Caco-2 (cell line): ENCODE results near the gene NEK8. TPM values are rescaled to one million over a fixed set of nuclear protein-coding genes. Genes with fewer than 3 reads are reported as not detected.
"Not testable (repeated sequence)": the region's sequence is repeated elsewhere in the genome, so short reads cannot be mapped to it uniquely, and the experiment has no call there.

ENCODE experiments used
- BruUV-seq: library from RNA; stranded (reverse); fragments of 400-500 nt; replicated peaks from 2 replicates; lab custom pipeline; 2021; lab: Mats Ljungman, UMichigan
- CTCF ChIA-PET: fragments of 300-600 bp; sonication (Branson Sonifier 250); formaldehyde crosslinking; loops from one replicate; lab custom pipeline; 2022; ENCODE audit warnings: antibody characterized with exemption; lab: Charles Lee
- POLR2A ChIA-PET: fragments of 300-600 bp; sonication (Branson Sonifier 250); formaldehyde crosslinking; loops from one replicate; lab custom pipeline; 2022; ENCODE audit warnings: antibody characterized with exemption; lab: Charles Lee
- DNase-seq, 2 experiments: peaks; one replicate each; pipeline versions ENCODE4 v3.0.0 to v3.0.0-alpha.2; 2020 to 2022
- H3K27me3 ChIP-seq: replicated peaks from 2 replicates; pipeline ENCODE4 v1.6.0; 2011; ENCODE audit warnings: low read length; ENCODE audit not compliant: control insufficient read depth, insufficient read depth
- H3K36me3 ChIP-seq: 2 replicates; pipeline ENCODE4 v1.5.1; 2011; ENCODE audit warnings: low read length; ENCODE audit not compliant: control insufficient read depth, insufficient read depth
- H3K4me1 ChIP-seq: fragments of 250-450 bp; sonication (Bioruptor Pico); 2 replicates; pipeline ENCODE4 v1.5.1; 2020; ENCODE audit warnings: mild to moderate bottlenecking
- H3K4me3 ChIP-seq: 2 replicates; pipeline ENCODE4 v1.5.1; 2011; ENCODE audit warnings: low read depth, mild to moderate bottlenecking, control low read depth, low read length
- H3K9me3 ChIP-seq: fragments of 250-450 bp; sonication (Bioruptor Pico); 2 replicates; pipeline ENCODE4 v1.5.1; 2020; ENCODE audit warnings: mild to moderate bottlenecking, moderate library complexity
- H3K27ac Mint-ChIP-seq: one replicate; pipeline ENCODE4 v1.8.0; 2022; ENCODE audit warnings: mixed read lengths; ENCODE audit not compliant: unreplicated experiment
- H3K27me3 Mint-ChIP-seq: one replicate; pipeline ENCODE4 v1.8.0; 2022; ENCODE audit warnings: mixed read lengths; ENCODE audit not compliant: insufficient read depth, unreplicated experiment
- H3K36me3 Mint-ChIP-seq: one replicate; pipeline ENCODE4 v1.8.0; 2022; ENCODE audit warnings: mild to moderate bottlenecking, mixed read lengths; ENCODE audit not compliant: insufficient read depth, unreplicated experiment
- H3K4me1 Mint-ChIP-seq: one replicate; pipeline ENCODE4 v1.8.0; 2022; ENCODE audit warnings: low read depth, mixed read lengths; ENCODE audit not compliant: unreplicated experiment
- H3K4me3 Mint-ChIP-seq: one replicate; pipeline ENCODE4 v1.8.0; 2022; ENCODE audit warnings: mild to moderate bottlenecking, moderate library complexity, mixed read lengths; ENCODE audit not compliant: unreplicated experiment
- H3K9me3 Mint-ChIP-seq: one replicate; pipeline ENCODE4 v1.8.0; 2022; ENCODE audit warnings: mixed read lengths; ENCODE audit not compliant: unreplicated experiment
- intact Hi-C: fragments of 100-400 bp; cut with micrococcal nuclease; formaldehyde crosslinking; loops from one replicate; pipeline ENCODE4 v1.10.0; 2022; ENCODE audit not compliant: unreplicated experiment
- total RNA-seq: library from RNA; stranded (reverse); gene quantifications from 2 replicates; pipeline ENCODE4 v1.2.3, GENCODE V29; 2022
- TF ChIP-seq, protein P1 (sequence below), 2 experiments: fragments of 200-600 bp in 1 of 2; IDR thresholded peaks; 1 replicate in 1 of 2; 2 replicates in 1 of 2; pipeline versions ENCODE4 v1.5.1 to v1.8.0; 2011 to 2022; ENCODE audit warnings: antibody characterized with exemption in 1 of 2, control low read depth in 1 of 2, inconsistent platforms in 1 of 2, low read depth in 1 of 2, low read length in 1 of 2, mild to moderate bottlenecking in 1 of 2, moderate library complexity in 1 of 2; ENCODE audit not compliant: insufficient read depth in 1 of 2, severe bottlenecking in 1 of 2, unreplicated experiment in 1 of 2

The NEK8 gene
- total RNA-seq, 1 experiment from 2014 or later, result 11.0 TPM

DNA sequence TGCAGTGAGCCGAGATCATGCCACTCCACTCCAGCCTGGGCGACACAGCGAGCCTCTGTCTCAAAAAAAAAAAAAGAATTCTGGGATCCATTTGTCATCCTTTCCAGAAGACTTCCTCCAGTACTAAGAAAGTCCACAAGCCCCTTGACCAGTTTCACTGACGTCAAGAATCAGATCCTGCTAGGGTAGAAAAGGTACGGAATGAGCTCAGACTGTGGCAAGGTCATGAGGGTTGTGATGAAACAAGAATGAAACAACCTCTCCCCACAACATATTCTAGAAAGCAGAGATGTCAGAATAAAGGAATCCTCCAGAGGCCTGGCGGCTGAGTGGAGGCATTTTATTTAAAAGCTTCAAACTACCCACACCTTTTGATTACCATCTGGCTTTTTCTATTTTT, 45.1 kb downstream of the NEK8 start:
- Histone ChIP-seq H3K9me3 (no peaks in the 10 kb centered on the region), H3K36me3 (peaks cover 2% of the 10 kb centered on the region; the same call in 1 of the 2 replicates), H3K4me1 (no peaks in the 10 kb centered on the region), H3K27me3 (no peaks in the 10 kb centered on the region), H3K4me3 (no peak overlapping the region)
- intact Hi-C loops, result no loop called here
- Mint-ChIP-seq H3K27ac (no peak overlapping the region), H3K36me3 (peaks cover 30% of the 10 kb centered on the region), H3K9me3 (no peaks in the 10 kb centered on the region), H3K4me3 (no peak overlapping the region), H3K4me1 (peaks cover 9% of the 10 kb centered on the region), H3K27me3 (no peaks in the 10 kb centered on the region)
- DNase-seq, result no peak
- POLR2A ChIA-PET, result no interaction called here
- BruUV-seq, result no TSS peak
- CTCF ChIA-PET, result interaction anchor here (1.3 kb wide), 1 partner anchor 10 kb away, joined by 6 read pairs; no protein-coding TSS in a partner anchor
- TF ChIP-seq, protein P1, sequence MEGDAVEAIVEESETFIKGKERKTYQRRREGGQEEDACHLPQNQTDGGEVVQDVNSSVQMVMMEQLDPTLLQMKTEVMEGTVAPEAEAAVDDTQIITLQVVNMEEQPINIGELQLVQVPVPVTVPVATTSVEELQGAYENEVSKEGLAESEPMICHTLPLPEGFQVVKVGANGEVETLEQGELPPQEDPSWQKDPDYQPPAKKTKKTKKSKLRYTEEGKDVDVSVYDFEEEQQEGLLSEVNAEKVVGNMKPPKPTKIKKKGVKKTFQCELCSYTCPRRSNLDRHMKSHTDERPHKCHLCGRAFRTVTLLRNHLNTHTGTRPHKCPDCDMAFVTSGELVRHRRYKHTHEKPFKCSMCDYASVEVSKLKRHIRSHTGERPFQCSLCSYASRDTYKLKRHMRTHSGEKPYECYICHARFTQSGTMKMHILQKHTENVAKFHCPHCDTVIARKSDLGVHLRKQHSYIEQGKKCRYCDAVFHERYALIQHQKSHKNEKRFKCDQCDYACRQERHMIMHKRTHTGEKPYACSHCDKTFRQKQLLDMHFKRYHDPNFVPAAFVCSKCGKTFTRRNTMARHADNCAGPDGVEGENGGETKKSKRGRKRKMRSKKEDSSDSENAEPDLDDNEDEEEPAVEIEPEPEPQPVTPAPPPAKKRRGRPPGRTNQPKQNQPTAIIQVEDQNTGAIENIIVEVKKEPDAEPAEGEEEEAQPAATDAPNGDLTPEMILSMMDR (IDR thresholded peaks at IDR 0.05; ENCODE audit: insufficient read depth in 1 of 2, low read depth in 1 of 2, low read length in 1 of 2, severe bottlenecking in 1 of 2, unreplicated experiment in 1 of 2), result no peak

DNA sequence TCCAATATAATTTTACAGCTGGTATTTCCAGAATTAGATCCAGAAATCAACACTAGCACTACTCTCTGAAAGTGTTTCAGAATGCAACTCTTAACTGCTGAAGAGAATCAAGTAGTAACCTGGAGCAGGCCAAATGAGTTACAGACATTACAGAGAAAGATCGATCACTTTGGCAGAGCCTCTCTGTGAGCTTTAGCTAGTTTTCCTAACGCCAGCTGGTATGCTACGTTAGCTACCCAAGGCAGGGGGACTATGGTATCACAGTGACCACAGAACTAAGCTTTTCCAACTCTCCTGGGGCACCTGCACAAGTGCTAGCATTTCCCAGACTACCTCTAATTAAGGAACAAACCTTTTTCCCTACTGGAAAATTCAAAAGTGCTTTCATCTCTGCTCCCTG, 45.6 kb downstream of the NEK8 start:
- no peaks in the 10 kb centered on the region for H3K27me3 Mint-ChIP-seq
- ChIA-PET POLR2A (no interaction called here), CTCF (interaction anchor here (1.3 kb wide), 1 partner anchor 10 kb away, joined by 6 read pairs; no protein-coding TSS in a partner anchor)
- Histone ChIP-seq H3K9me3 (no peaks in the 10 kb centered on the region), H3K36me3 (peaks cover 2% of the 10 kb centered on the region; the same call in 1 of the 2 replicates), H3K4me1 (no peaks in the 10 kb centered on the region), H3K4me3 (no peak overlapping the region), H3K27me3 (no peaks in the 10 kb centered on the region)
- H3K4me3 Mint-ChIP-seq, result no peak overlapping the region
- no peak for DNase-seq
- no TSS peak for BruUV-seq
- H3K36me3 Mint-ChIP-seq, result peaks cover 35% of the 10 kb centered on the region
- peaks cover 9% of the 10 kb centered on the region for H3K4me1 Mint-ChIP-seq
- TF ChIP-seq, protein P1 (IDR thresholded peaks at IDR 0.05; ENCODE audit: insufficient read depth in 1 of 2, low read depth in 1 of 2, low read length in 1 of 2, severe bottlenecking in 1 of 2, unreplicated experiment in 1 of 2), result no peak
- intact Hi-C loops, result no loop called here
- no peak overlapping the region for H3K27ac Mint-ChIP-seq
- H3K9me3 Mint-ChIP-seq, result no peaks in the 10 kb centered on the region

DNA sequence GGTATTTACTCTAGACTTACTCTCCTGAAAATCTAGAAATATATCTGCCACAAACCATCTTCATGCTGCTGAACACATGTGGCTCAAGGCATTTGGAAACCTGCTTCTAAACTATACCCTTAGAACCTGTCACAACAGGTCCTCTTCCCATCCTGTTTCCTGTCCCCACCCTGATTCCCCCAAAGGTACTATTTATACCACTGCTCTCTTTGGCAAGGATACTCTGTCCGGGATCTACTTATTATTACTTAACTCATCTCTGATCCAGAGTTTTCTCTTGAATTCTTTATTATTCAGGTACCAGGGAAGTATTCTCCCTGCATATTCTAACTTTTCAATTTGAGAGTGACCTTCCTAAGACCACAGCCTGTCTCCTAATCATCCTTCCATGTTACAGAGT, 48.6 kb downstream of the NEK8 start:
- H3K27me3 Mint-ChIP-seq, result no peaks in the 10 kb centered on the region
- no peaks in the 10 kb centered on the region for H3K4me1 ChIP-seq
- H3K27ac Mint-ChIP-seq, result no peak overlapping the region
- TF ChIP-seq, protein P1 (IDR thresholded peaks at IDR 0.05; ENCODE audit: insufficient read depth in 1 of 2, low read depth in 1 of 2, low read length in 1 of 2, severe bottlenecking in 1 of 2, unreplicated experiment in 1 of 2), result no peak
- POLR2A ChIA-PET, result interaction anchor here (0.6 kb wide), 1 partner anchor 37 kb away, joined by 5 read pairs; no protein-coding TSS in a partner anchor
- H3K36me3 Mint-ChIP-seq, result peaks cover 47% of the 10 kb centered on the region
- DNase-seq, result no peak
- CTCF ChIA-PET, result no interaction called here
- H3K27me3 ChIP-seq, result no peaks in the 10 kb centered on the region
- no peaks in the 10 kb centered on the region for H3K4me1 Mint-ChIP-seq
- H3K4me3 ChIP-seq, result no peak overlapping the region
- H3K9me3 Mint-ChIP-seq, result no peaks in the 10 kb centered on the region
- H3K4me3 Mint-ChIP-seq, result no peak overlapping the region
- no peaks in the 10 kb centered on the region for H3K9me3 ChIP-seq
- H3K36me3 ChIP-seq, result peaks cover 2% of the 10 kb centered on the region; the same call in 1 of the 2 replicates
- BruUV-seq, result no TSS peak
- intact Hi-C loops, result no loop called here

DNA sequence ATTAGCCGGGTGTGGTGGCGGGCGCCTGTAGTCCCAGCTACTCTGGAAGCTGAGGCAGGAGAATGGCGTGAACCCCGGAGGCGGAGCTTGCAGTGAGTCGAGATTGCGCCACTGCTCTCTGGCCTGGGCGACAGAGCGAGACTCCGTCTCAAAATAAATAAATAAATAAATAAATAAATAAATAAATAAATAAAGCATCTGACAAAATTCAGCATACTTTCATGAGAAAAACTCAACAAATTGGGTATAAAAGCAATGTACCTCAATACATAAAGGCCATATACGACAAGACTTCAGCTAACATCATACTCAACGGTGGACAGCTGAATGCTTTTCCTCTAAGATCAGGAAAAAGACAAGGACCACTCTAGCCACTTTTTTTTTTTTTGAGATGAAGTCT, 51.0 kb downstream of the NEK8 start:
- H3K27me3 Mint-ChIP-seq, POLR2A ChIA-PET, H3K4me3 Mint-ChIP-seq, H3K4me1 Mint-ChIP-seq, H3K9me3 Mint-ChIP-seq, H3K27me3 ChIP-seq, DNase-seq, intact Hi-C loops, H3K27ac Mint-ChIP-seq, H3K36me3 ChIP-seq, H3K9me3 ChIP-seq, H3K4me1 ChIP-seq, H3K4me3 ChIP-seq, BruUV-seq, CTCF ChIA-PET: not testable (repeated sequence)
- peaks cover 43% of the 10 kb centered on the region for H3K36me3 Mint-ChIP-seq
